GM23338 (cell line): ENCODE measurements around the gene CD44.
"Not testable (repeated sequence)": the region's sequence is repeated elsewhere in the genome, so short reads cannot be mapped to it uniquely, and the experiment has no call there.

Source experiments
- EZH2 ChIP-seq: fragments of 200-600 bp; sonication (generic); IDR thresholded peaks from one replicate; pipeline ENCODE4 v1.8.0; 2017; ENCODE audit warnings: antibody characterized with exemption, mild to moderate bottlenecking, low read depth; ENCODE audit not compliant: unreplicated experiment
- TF ChIP-seq, protein P1 (sequence below), 2 experiments: fragments of 200-600 bp in 1 of 2; sonication (generic) in 1 of 2; conservative IDR thresholded peaks; 2 replicates each; pipeline versions ENCODE4 v1.5.1 to v1.6.1; 2016 to 2017; ENCODE audit warnings: antibody characterized with exemption in 2 of 2, low read depth in 2 of 2, mild to moderate bottlenecking in 2 of 2, moderate library complexity in 1 of 2

DNA sequence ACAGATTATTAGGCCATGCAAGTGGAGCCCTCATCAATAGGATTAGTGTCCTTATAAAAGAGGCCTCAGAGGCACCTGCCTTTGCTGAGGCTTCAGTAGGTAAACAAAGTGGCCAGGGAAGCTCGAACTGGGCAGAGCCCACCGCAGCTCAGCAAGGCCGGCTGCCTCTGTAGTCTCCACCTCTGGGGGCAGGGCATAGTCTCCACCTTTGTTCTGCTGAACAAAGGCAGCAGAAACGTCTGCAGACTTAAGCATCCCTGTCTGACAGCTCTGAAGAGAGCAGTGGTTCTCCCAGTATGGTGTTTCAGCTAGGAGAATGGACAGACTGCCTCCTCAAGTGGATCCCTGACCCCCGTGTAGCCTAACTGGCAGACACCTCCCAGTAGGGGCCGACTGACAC lies 48.0 kb upstream of the CD44 start:
- TF ChIP-seq, protein P1, sequence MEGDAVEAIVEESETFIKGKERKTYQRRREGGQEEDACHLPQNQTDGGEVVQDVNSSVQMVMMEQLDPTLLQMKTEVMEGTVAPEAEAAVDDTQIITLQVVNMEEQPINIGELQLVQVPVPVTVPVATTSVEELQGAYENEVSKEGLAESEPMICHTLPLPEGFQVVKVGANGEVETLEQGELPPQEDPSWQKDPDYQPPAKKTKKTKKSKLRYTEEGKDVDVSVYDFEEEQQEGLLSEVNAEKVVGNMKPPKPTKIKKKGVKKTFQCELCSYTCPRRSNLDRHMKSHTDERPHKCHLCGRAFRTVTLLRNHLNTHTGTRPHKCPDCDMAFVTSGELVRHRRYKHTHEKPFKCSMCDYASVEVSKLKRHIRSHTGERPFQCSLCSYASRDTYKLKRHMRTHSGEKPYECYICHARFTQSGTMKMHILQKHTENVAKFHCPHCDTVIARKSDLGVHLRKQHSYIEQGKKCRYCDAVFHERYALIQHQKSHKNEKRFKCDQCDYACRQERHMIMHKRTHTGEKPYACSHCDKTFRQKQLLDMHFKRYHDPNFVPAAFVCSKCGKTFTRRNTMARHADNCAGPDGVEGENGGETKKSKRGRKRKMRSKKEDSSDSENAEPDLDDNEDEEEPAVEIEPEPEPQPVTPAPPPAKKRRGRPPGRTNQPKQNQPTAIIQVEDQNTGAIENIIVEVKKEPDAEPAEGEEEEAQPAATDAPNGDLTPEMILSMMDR (conservative IDR thresholded peaks at IDR 0.05; ENCODE audit: low read depth in 2 of 2) = not testable (repeated sequence)
- not testable (repeated sequence) for TF ChIP-seq EZH2
